NK-92 (cell line): ENCODE measurements around the gene ARL8B.
"Not testable (repeated sequence)": the region's sequence is repeated elsewhere in the genome, so short reads cannot be mapped to it uniquely, and the experiment has no call there.

Experiments
- DNase-seq: peaks from one replicate; lab custom pipeline; 2025; ENCODE audit not compliant: unreplicated experiment; lab: John Stamatoyannopoulos, UW

Gene ARL8B

DNA sequence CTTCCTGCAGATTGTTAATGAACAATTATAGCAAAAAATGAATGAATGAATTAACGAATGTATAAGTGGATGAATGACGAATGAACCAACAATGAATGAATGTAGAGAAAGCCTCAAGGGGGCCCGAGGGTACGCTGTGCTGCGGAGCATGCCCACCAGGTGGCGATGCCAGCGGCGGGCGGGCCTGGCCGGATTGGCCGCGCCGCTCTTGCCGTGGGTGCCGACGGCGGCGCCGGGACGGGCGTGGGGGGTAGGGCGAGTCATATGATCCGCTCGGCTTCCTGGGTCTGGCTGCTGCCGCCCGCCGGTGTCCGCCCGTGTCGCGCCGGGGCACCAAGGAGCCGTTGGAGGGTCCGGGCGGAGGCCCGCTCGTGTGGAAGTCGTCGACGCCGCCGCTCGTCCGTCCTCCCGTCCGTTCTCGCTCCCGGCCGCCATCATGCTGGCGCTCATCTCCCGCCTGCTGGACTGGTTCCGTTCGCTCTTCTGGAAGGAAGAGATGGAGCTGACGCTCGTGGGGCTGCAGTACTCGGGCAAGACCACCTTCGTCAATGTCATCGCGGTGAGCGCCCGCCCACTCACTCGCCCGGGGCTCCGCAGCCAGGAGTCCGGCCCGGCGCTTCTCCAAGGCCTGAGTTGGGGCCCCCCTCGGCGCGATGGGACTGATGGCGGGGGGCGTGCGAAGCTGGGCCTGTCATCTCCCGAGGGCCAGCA, at the start of gene ARL8B:
TSS of gene ARL8B (plus strand) at position 263 of the 711 bp plus-strand sequence. CDS start at position 437, 174 bp downstream.
- no peak for DNase-seq

GRCh38 chr3:5073374-5074085, 48.6 kb upstream of the ARL8B start:
- DNase-seq, result no peak

GRCh38 chr3:5078151-5078550, 43.9 kb upstream of the ARL8B start:
- no peak for DNase-seq

GRCh38 chr3:5079761-5080160, 42.3 kb upstream of the ARL8B start:
- DNase-seq, result no peak

- no peak for DNase-seq
These were observed 41.1 kb upstream of the ARL8B start for GRCh38 chr3:5080779-5081550.

DNA sequence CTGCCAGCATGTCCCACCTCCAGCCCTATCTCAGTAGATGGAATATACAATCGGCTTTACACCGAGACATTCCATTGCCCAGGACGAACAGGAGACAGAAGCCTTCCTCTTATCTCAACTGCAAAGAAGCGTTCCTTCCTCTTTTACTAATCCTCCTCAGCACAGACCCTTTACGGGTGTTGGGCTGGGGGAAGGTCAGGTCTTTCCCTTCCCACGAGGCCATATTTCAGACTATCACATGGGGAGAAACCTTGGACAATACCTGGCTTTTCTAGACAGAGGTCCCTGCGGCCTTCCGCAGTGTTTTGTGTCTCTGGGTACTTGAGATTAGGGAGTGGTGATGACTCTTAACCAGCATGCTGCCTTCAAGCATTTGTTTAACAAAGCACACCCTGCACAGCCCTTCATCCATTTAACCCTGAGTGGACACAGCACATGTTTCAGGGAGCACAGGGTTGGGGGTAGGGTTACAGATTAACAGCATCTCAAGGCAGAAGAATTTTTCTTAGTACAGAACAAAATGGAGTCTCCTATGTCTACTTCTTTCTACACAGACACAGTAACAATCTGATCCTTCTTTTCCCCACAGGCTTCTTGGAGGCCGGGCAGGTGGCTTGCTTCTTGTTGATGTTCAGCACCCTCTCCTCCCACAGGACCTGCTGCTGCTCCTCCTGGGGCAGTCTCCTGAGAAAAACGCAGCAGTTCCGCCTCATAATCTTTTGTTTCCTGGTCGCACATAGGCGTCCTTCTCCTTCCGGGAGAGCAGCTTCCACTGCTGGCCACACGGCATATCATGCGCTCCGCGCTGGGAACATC, 39.9 kb upstream of the ARL8B start:
- not testable (repeated sequence) for DNase-seq

DNA sequence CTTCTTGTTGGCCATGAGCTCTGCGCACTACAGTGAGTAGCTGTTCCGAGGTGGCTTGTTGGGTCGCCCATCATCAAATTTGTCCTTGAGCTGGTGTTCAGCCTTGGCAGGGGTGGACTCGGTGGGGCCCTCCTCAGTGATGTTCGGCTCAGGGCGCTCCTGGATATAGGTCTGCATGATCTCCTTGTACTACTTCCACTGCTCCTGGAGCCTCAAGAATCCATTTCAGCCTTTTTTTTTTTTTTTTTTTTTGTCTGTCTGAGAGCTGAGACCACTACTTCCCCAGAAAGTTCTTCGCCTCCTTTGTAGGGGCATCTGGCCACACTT, 39.3 kb upstream of the ARL8B start:
- no peak for DNase-seq

GRCh38 chr3:5084224-5084623, 37.9 kb upstream of the ARL8B start:
- DNase-seq, result no peak

- no peak for DNase-seq
These were observed 35.4 kb upstream of the ARL8B start for GRCh38 chr3:5086708-5087107.

DNA sequence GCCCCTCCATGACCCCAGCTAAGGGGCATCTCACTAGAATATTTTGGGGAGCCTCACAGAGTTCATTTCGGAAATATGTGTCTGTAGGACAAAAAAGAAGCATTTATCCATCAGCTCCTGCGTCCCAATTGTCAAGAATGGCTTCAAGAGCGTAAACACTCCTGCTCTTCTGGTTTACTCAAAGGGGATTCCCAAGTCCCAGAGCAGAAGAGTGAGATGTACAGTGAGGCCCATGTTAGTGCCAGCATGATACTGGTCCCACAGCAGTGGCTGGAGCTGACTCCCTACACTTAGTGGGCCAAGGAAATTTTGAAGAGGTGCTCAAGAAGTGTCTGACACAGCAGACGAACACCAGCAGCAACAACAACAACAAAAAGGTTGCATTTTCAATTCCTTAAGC, 34.9 kb upstream of the ARL8B start:
- DNase-seq, result no peak

DNA sequence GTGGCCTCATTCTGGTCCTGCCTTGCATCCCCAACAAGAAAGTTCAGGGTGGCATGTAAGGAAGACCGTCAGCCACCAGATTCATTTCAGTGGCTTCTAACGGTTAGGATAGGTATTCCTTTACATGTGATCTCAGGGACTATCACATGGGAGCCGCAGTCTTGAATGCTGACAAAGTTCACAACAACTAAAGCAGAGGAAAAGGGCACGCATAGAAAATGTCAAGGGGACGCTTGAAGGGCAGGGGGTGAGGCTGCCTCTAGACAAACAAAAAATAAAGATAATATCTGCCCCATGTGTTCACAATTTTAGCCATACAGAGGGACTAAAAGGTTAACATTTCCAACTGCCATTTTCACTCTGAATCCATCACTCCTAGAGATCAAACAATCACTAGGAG, 31.9 kb upstream of the ARL8B start:
- no peak for DNase-seq

GRCh38 chr3:5092018-5092417, 30.1 kb upstream of the ARL8B start:
- DNase-seq, result no peak

DNA sequence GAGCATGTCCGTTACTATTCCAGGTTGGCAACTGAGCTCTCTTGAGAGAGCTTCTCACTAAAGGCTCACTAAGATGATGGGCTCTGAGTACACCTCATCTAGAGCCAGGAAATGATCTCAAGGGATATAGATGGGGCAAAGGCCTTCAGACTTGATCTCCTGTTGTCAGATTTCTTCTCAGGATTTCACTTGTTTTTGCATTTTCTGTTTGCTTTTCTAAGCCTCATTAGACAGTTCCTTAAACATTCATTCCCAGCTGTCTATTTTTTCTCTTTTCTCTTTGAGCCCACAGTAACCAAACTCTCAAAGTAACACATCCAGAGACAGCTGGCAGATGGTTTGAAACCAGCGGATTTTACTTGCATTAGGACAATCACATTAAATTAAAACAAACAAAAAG, 28.4 kb upstream of the ARL8B start:
- no peak for DNase-seq

DNA sequence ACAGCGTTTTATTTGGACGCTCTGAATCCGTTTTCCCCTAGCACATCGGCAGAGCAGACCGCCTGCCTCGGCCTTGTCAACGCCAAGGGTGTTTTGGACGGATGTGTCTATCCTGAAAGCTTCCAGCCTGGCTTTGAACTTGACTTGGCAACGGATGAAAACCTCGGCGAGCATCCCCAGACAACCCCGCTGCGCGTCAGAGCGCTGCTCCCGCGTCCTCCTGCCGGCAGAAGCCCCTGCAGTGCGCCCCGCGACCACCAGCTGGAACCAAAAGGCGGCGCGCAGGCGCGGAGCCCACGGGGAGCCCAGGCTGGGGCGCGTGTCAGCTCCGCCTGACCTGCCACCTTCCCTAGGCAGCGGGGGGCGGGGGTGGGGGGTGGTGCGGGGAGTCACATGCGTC, 26.2 kb upstream of the ARL8B start:
- DNase-seq, result no peak

- DNase-seq, result no peak
These were observed 25.6 kb upstream of the ARL8B start for GRCh38 chr3:5096336-5097008.

- DNase-seq, result no peak
These were observed 23.7 kb upstream of the ARL8B start for GRCh38 chr3:5098346-5098745.

GRCh38 chr3:5102532-5102931, 19.6 kb upstream of the ARL8B start:
- DNase-seq, result no peak

- DNase-seq, result no peak
These were observed 18.3 kb upstream of the ARL8B start for GRCh38 chr3:5103743-5104142.

- DNase-seq, result no peak
These were observed 17.0 kb upstream of the ARL8B start for GRCh38 chr3:5105050-5105449.

DNA sequence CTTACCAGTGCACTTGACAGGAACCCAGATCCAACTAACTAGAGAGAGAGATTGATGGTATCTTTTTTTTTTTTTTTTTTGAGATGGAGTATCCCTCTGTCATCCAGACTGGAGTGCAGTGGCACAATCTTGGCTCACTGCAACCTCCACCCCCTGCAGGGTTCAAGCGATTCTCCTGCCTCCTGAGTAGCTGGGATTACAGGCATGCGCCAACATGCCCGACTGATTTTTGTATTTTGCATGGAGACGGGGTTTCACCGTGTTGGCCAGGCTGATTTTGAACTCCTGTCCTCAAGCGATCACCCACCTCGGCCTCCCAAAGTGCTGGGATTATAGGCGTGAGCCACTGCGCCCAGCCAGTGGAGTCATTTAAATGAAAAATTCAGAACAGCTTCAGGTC, 15.7 kb upstream of the ARL8B start:
- DNase-seq, result not testable (repeated sequence)

GRCh38 chr3:5106933-5107334, 15.2 kb upstream of the ARL8B start:
- not testable (repeated sequence) for DNase-seq
